H9 (cell line): ENCODE results near the gene VGLL1. TPM values are rescaled to one million over a fixed set of nuclear protein-coding genes. Genes with fewer than 3 reads are reported as not detected.

ENCODE experiments used
- DNase-seq: peaks from one replicate; pipeline ENCODE4 v3.0.0-alpha.2; 2017
- H2AFZ ChIP-seq: one replicate; pipeline ENCODE4 v1.6.1; 2013; ENCODE audit warnings: mild to moderate bottlenecking, low read length, control low read depth, moderate library complexity
- H2AK5ac ChIP-seq: 2 replicates; pipeline ENCODE4 v1.6.1; 2013; ENCODE audit warnings: low read length, control low read depth, mixed read lengths; ENCODE audit not compliant: insufficient read length
- H2BK120ac ChIP-seq: one replicate; pipeline ENCODE4 v1.6.1; 2013; ENCODE audit warnings: low read depth, mild to moderate bottlenecking, low read length, control low read depth, inconsistent platforms; ENCODE audit not compliant: poor library complexity, severe bottlenecking
- H2BK12ac ChIP-seq: 2 replicates; pipeline ENCODE4 v1.6.1; 2013; ENCODE audit warnings: low read length, control low read depth, mixed read lengths, low read depth; ENCODE audit not compliant: insufficient read length
- H2BK15ac ChIP-seq: 2 replicates; pipeline ENCODE4 v1.6.1; 2013; ENCODE audit warnings: low read depth, low read length, control low read depth
- H2BK20ac ChIP-seq: one replicate; pipeline ENCODE4 v1.6.1; 2013; ENCODE audit warnings: low read depth, mild to moderate bottlenecking, low read length, control low read depth, inconsistent platforms; ENCODE audit not compliant: poor library complexity, severe bottlenecking
- H2BK5ac ChIP-seq: 2 replicates; pipeline ENCODE4 v1.6.1; 2013; ENCODE audit warnings: low read length, control low read depth, mixed read lengths; ENCODE audit not compliant: insufficient read length
- H3K14ac ChIP-seq: 2 replicates; pipeline ENCODE4 v1.6.1; 2013; ENCODE audit warnings: low read length, control low read depth; ENCODE audit not compliant: insufficient read depth
- H3K18ac ChIP-seq: 2 replicates; pipeline ENCODE4 v1.6.1; 2013; ENCODE audit warnings: low read depth, mild to moderate bottlenecking, mixed read lengths, low read length, control low read depth; ENCODE audit not compliant: insufficient read length
- H3K23ac ChIP-seq: 2 replicates; pipeline ENCODE4 v1.6.1; 2013; ENCODE audit warnings: low read length, control low read depth, mixed read lengths, low read depth; ENCODE audit not compliant: insufficient read length
- H3K23me2 ChIP-seq: 2 replicates; pipeline ENCODE4 v1.6.1; 2013; ENCODE audit warnings: low read depth, mild to moderate bottlenecking, mixed read lengths, low read length, control low read depth; ENCODE audit not compliant: insufficient read length, poor library complexity, severe bottlenecking
- H3K27ac ChIP-seq: 2 replicates; pipeline ENCODE4 v1.5.1; 2013; ENCODE audit warnings: low read length, control low read depth, mixed read lengths, low read depth; ENCODE audit not compliant: insufficient read length
- H3K27me3 ChIP-seq: 2 replicates; pipeline ENCODE4 v1.6.1; 2013; ENCODE audit warnings: low read length, control low read depth, inconsistent platforms; ENCODE audit not compliant: insufficient read depth
- H3K4ac ChIP-seq: 2 replicates; pipeline ENCODE4 v1.6.1; 2013; ENCODE audit warnings: low read depth, mild to moderate bottlenecking, control low read depth, inconsistent platforms, low read length, moderate library complexity
- H3K4me1 ChIP-seq: 2 replicates; pipeline ENCODE4 v1.6.1; 2013; ENCODE audit warnings: low read length, control low read depth, inconsistent platforms; ENCODE audit not compliant: insufficient read depth
- H3K4me2 ChIP-seq: 2 replicates; pipeline ENCODE4 v1.6.1; 2013; ENCODE audit warnings: low read length, control low read depth, mixed read lengths; ENCODE audit not compliant: insufficient read length, insufficient read depth
- H3K56ac ChIP-seq: 2 replicates; pipeline ENCODE4 v1.6.1; 2013; ENCODE audit warnings: low read depth, mild to moderate bottlenecking, mixed read lengths, low read length, control low read depth; ENCODE audit not compliant: insufficient read length
- H3K79me1 ChIP-seq: 2 replicates; pipeline ENCODE4 v1.6.1; 2013; ENCODE audit warnings: low read depth, mild to moderate bottlenecking, moderate library complexity, low read length, control low read depth, inconsistent platforms; ENCODE audit not compliant: insufficient read depth, poor library complexity, severe bottlenecking
- H3K79me2 ChIP-seq: 2 replicates; pipeline ENCODE4 v1.6.1; 2013; ENCODE audit warnings: low read length, control low read depth, inconsistent platforms; ENCODE audit not compliant: insufficient read depth
- H3K9ac ChIP-seq: 2 replicates; pipeline ENCODE4 v1.6.1; 2013; ENCODE audit warnings: low read length, control low read depth, mixed read lengths; ENCODE audit not compliant: insufficient read length; ENCODE audit errors: extremely low read depth
- H3K9me3 ChIP-seq: one replicate; pipeline ENCODE4 v1.6.1; 2013; ENCODE audit warnings: low read depth, low read length, inconsistent platforms; ENCODE audit not compliant: control insufficient read depth
- H3T11ph ChIP-seq: one replicate; pipeline ENCODE4 v1.6.1; 2013; ENCODE audit warnings: mild to moderate bottlenecking, low read length, control low read depth, inconsistent platforms
- H4K20me1 ChIP-seq: one replicate; pipeline ENCODE4 v1.6.1; 2013; ENCODE audit not compliant: control insufficient read depth, insufficient read length, insufficient read depth
- H4K5ac ChIP-seq: 2 replicates; pipeline ENCODE4 v1.6.1; 2013; ENCODE audit warnings: low read depth, mild to moderate bottlenecking, mixed read lengths, low read length, control low read depth; ENCODE audit not compliant: insufficient read length
- H4K8ac ChIP-seq: replicated peaks from 2 replicates; pipeline ENCODE4 v1.6.1; 2013; ENCODE audit warnings: low read length, control low read depth, mixed read lengths, low read depth; ENCODE audit not compliant: insufficient read length
- H4K91ac ChIP-seq: 2 replicates; pipeline ENCODE4 v1.6.1; 2013; ENCODE audit warnings: low read depth, mild to moderate bottlenecking, moderate library complexity, mixed read lengths, low read length, control low read depth; ENCODE audit not compliant: insufficient read length
- H3K27ac Mint-ChIP-seq, 3 experiments: 2 replicates in 2 of 3; 3 replicates in 1 of 3; pipeline ENCODE4 v1.8.0; 2020 to 2021; ENCODE audit warnings: mixed read lengths in 3 of 3, mild to moderate bottlenecking in 1 of 3, moderate library complexity in 1 of 3
- H3K27me3 Mint-ChIP-seq: 2 replicates; pipeline ENCODE4 v1.8.0; 2021; ENCODE audit warnings: low read depth, mild to moderate bottlenecking, moderate library complexity, mixed read lengths
- H3K36me3 Mint-ChIP-seq, 3 experiments: 2 replicates in 2 of 3; 3 replicates in 1 of 3; pipeline ENCODE4 v1.8.0; 2020 to 2021; ENCODE audit warnings: low read depth in 3 of 3, mixed read lengths in 3 of 3; ENCODE audit not compliant: insufficient read depth in 1 of 3
- H3K4me1 Mint-ChIP-seq, 2 experiments: 2 replicates each; pipeline ENCODE4 v1.8.0; 2020; ENCODE audit warnings: mixed read lengths in 2 of 2
- H3K4me3 Mint-ChIP-seq, 2 experiments: 2 replicates in 1 of 2; 3 replicates in 1 of 2; pipeline ENCODE4 v1.8.0; 2020 to 2021; ENCODE audit warnings: mild to moderate bottlenecking in 2 of 2, mixed read lengths in 2 of 2, moderate library complexity in 1 of 2
- H3K9me3 Mint-ChIP-seq, 2 experiments: 2 replicates in 1 of 2; 3 replicates in 1 of 2; pipeline ENCODE4 v1.8.0; 2020; ENCODE audit warnings: mild to moderate bottlenecking in 2 of 2, mixed read lengths in 2 of 2, moderate library complexity in 1 of 2
- CTCF ChIP-seq: fragments of 200-600 bp; sonication (generic); conservative IDR thresholded peaks from 3 replicates; pipeline ENCODE4 v1.8.0; 2021; ENCODE audit warnings: antibody characterized with exemption, mild to moderate bottlenecking
- WGBS: extraction: QIAGEN DNeasy Blood & Tissue Kit; methylation state at CpG from one replicate; pipeline ENCODE4 v1.1.7; 2013; ENCODE audit warnings: missing lambda C conversion rate, low lambda C conversion rate, mixed read lengths; ENCODE audit not compliant: insufficient read length; ENCODE audit errors: extremely low coverage; 5-methylcytosine and 5-hydroxymethylcytosine counted together
- total RNA-seq: library from RNA; stranded (reverse); gene quantifications from 2 replicates; pipeline ENCODE4 v1.2.1, GENCODE V29; 2021

Gene VGLL1
- total RNA-seq, 1 experiment from 2014 or later: not detected

GRCh38 chrX:136497556-136498052 lies 34.4 kb upstream of the VGLL1 start, which contains the start of gene HTATSF1:
Gene HTATSF1, plus strand, starts transcription at chrX:136497592. Its CDS starts 93 bp downstream, at chrX:136497685.
- no peak within 1 kb of the TSS for H4K91ac ChIP-seq
- no peaks in the 10 kb centered on the region for H4K20me1 ChIP-seq
- no peak within 1 kb of the TSS for H2BK20ac ChIP-seq
- no peak within 1 kb of the TSS for H2AK5ac ChIP-seq
- H3K18ac ChIP-seq: peak within 1 kb of the TSS; percentile 79
- H3K23me2 ChIP-seq: peaks cover 6% of the 10 kb centered on the region
- H3K27me3 ChIP-seq: no peaks in the 10 kb centered on the region
- H3K14ac ChIP-seq: peak within 1 kb of the TSS; percentile 86
- Mint-ChIP-seq H3K4me3 (peak within 1 kb of the TSS; percentile 85 to 90), H3K36me3 (peaks cover 7 to 14% (median 13%) of the 10 kb centered on the region in 3 experiments), H3K4me1 (peaks cover 4 to 7% of the 10 kb centered on the region in 2 experiments; a peak in 3 of 4 replicates), H3K9me3 (peaks cover 46 to 49% of the 10 kb centered on the region in 2 experiments), H3K27me3 (no peaks in the 10 kb centered on the region; the same call in 1 of the 2 replicates), H3K27ac (peak within 1 kb of the TSS; percentile 96 to 98 (median 97))
- H3K4me1 ChIP-seq: no peaks in the 10 kb centered on the region
- H4K5ac ChIP-seq: no peak within 1 kb of the TSS
- H3K4me2 ChIP-seq: peak within 1 kb of the TSS; percentile 77
- no peaks in the 10 kb centered on the region; the same call in 1 of the 2 replicates for H3K79me2 ChIP-seq
- DNase-seq: no peak
- H3K4ac ChIP-seq: no peak within 1 kb of the TSS
- no peaks in the 10 kb centered on the region for H3K79me1 ChIP-seq
- no peak within 1 kb of the TSS for H3K56ac ChIP-seq
- H2AFZ ChIP-seq: no peak within 1 kb of the TSS
- H2BK12ac ChIP-seq: no peak within 1 kb of the TSS
- H3K9ac ChIP-seq: peak within 1 kb of the TSS; percentile 78
- no peak within 1 kb of the TSS for H2BK120ac ChIP-seq
- no peak within 1 kb of the TSS for H3T11ph ChIP-seq
- H2BK15ac ChIP-seq: 0 out of 2 replicates have a peak within 1 kb of the TSS, but pooled peaks have one; percentile 20
- peaks cover 30% of the 10 kb centered on the region for H3K9me3 ChIP-seq
- peak within 1 kb of the TSS; percentile 61 for H3K27ac ChIP-seq
- H4K8ac ChIP-seq: no peak within 1 kb of the TSS
- no CpG with 5 or more reads among the region's 35 CpGs for WGBS
- H2BK5ac ChIP-seq: no peak within 1 kb of the TSS
- TF ChIP-seq CTCF: no peak
- H3K23ac ChIP-seq: no peak within 1 kb of the TSS
